Right hindlimb (tissue), 1 donor: ENCODE data around the gene CBARP.

Experiments used
- DNase-seq: peaks from one replicate; pipeline ENCODE4 v3.0.0-alpha.2; 2018

Gene CBARP

DNA sequence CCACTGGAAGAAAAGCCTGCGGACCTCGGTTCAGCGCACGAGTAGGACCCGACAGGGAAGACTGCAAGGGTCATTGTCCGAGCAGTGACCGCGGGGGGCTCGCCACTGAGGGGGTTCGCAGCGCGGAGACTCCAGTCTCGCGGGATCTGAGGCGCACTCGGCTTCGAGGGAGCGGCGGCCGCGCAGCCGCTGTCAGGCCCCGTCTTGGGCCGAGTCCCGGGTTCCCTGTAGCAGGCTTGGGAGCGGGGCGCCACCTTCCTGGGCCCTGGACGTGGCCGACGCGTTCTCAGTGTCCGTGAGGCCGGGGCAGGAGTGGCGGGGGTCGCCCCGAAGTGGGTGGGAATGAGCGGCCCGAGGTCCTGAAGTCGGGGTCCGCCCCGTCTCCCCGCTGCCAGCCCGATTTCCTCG is 37.1 kb upstream of the CBARP start:
- no peak for DNase-seq

DNA sequence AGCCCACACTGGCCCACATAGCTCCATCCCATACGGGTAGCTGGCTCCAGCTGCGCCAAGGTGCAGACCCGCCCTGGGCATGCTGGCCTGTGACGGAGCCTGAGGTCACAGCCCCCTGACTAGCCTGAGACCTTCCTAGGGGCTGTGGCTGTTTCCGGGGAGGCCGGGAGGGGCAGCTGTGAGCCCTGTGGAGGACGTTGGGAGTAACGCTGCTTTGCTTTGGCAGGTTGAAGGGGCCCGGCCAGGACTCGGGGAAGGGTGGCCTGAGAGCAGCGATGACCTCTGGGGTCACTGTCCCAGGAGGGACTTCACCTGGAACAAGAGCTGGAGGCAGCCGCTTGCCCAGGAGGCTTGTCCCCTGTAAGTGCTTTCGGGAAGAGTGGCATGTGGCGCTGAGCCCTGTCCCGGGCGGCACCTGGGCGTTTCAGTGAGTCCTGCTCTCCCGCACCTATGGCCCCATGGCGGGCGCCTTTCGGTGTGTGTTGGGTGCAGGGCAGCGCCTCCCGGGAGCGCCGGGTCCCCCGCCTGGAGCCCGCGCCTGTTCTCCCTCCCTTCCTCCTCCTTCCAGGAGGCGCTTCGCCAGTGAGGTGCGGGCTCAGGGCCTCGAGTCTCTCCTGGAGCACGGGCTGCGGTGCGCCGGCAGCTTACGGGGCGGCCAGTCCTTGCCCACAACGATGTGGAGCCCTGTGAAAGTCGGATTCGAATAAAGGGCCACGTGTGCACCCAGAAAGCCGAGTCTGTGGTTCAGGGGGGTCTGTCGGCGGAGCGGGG is 36.5 kb upstream of the CBARP start:
- DNase-seq = no peak

DNA sequence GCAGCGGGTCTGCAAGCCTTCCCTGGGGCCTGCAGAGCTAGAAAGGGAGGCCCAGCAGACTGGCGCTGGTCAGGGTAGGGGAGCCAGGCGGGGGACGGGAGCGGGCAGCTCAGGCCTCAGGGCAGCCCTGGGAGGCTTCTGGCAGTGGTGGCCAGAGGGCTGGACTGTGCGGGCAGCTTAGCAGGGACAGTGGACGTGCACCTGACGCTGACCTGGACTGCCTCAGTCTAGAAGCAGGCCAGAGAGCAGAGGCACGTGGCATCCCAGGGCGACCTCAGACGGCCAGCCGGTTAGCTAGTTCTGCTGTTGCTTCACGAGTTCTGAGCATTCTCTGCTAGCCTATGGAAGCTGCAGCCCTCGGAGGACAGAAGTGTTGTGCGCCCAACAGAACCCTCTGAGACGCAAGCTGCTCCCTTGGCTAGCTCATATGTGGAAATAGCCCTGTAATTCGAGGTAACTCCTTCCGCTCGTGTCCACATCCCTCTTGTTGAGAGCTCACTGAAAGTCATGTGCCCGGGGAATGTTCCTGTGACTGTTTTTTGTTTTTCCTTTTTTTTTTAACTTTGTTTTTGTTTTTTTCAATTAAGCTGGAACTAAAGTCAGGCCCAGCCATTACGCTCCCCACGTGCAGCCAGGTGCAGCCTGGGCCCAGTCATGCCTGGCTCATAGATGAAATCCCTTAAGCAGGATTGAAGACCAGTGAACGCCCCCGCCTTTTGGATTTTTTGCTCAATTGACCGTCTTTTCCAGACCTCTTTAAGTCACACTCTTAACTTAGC is 35.6 kb upstream of the CBARP start:
- no peak for DNase-seq

DNA sequence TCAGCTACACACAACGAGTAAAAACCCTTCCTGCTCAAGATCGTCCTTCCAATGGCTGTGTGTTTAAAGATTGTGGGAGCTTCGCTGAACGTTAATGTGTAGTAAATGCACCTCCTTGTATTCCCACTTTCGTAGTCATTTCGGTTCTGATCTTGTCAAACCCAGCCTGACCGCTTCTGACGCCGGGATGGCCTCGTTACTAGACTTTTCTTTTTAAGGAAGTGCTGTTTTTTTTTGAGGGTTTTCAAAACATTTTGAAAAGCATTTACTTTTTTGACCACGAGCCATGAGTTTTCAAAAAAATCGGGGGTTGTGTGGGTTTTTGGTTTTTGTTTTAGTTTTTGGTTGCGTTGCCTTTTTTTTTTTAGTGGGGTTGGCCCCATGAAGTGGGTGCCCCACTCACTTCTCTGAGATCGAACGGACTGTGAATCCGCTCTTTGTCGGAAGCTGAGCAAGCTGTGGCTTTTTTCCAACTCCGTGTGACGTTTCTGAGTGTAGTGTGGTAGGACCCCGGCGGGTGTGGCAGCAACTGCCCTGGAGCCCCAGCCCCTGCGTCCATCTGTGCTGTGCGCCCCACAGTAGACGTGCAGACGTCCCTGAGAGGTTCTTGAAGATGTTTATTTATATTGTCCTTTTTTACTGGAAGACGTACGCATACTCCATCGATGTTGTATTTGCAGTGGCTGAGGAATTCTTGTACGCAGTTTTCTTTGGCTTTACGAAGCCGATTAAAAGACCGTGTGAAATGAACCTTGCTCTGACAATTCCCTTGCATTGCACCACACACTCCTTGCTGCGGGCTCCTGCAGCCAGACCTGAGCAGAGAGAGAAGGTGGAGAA is 34.8 kb upstream of the CBARP start:
- no peak for DNase-seq

DNA sequence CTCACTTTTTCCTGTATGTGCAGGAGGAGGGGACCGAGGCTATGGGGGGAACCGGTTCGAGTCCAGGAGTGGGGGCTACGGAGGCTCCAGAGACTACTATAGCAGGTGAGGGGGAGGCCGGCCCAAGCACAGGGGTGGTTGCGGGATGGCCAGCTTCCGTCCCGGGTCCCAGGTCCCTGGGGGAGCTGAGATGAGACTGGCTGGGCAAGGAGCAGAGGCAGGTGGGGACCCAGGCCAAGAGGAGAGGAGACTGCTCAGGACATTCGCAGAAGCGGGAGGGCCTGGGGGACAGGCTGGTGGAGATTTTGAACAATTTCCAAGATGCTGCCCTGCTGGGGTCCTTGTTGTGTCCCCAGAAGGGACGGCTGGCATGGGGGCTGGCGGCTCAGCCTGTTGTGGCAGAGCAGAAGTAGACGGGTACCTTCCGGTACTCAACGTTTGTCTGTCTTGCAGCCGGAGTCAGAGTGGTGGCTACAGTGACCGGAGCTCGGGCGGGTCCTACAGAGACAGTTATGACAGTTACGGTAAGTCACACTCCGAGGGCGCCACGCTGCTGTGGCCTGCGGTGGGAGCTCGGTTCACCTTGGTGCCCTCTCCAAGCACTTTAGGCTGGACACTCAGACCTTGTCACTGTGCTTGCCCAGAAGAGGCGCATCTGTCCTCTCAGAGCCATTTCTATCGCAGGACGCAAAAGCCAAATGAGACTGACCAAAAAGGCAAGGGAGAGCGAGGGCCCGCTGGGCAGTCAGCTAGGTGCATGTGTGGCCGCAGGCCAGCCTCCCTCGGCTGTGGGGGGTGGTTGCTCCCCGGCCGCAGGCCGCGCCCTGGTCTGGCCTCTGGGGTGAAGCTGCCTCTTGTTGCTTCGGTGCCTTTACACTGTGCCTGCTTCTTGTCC is 34.0 kb upstream of the CBARP start:
- DNase-seq = no peak

DNA sequence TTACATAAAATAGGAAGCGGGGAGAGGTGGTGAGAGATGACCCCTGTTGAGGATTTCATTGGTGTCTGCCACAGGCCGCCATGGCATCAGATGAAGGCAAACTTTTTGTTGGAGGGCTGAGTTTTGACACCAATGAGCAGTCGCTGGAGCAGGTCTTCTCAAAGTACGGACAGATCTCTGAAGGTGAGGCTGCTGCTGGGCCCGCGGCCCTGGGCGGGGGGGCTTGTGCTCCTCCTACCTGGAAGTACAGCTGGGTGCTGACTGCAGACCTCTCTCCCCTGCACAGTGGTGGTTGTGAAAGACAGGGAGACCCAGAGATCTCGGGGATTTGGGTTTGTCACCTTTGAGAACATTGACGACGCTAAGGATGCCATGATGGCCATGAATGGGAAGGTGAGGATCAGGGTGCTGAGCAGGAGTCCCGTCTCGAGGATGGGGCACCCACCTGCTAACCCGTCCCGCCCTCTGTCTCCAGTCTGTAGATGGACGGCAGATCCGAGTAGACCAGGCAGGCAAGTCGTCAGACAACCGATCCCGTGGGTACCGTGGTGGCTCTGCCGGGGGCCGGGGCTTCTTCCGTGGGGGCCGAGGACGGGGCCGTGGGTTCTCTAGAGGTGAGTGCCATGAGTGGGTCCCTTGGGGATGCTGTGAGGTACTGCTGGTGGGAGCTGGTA is 33.2 kb upstream of the CBARP start:
- no peak for DNase-seq

DNA sequence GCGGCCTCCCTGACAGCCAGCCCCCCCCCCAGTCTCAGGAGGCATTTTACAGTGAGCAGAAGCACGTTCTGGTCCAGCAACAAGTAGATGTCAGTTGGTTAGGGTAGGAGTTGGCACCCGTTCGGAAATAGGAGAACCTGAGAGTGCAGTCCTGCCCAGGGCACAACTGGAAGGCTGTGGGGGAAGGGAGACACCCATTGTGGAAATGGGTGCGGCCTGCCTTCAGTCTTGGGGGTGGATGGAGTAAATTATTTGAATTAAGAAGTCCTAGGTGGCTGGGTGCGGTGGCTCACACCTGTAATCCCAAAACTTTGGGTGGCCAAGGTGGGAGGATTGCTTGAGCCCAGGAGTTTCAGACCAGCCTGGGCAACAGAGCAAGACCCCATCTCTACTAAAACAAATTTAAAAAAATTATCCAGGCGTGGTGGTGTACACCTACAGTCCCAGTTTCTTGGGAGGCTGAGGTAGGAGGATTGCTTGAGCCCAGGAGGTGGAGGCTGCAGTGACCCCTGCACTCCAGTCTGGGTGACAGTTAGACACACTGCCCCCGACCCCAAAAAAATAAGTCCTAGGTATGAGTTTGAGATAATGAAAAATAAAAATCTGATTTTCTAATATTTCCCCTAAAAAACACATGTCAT is 32.5 kb upstream of the CBARP start:
- DNase-seq = no peak

DNA sequence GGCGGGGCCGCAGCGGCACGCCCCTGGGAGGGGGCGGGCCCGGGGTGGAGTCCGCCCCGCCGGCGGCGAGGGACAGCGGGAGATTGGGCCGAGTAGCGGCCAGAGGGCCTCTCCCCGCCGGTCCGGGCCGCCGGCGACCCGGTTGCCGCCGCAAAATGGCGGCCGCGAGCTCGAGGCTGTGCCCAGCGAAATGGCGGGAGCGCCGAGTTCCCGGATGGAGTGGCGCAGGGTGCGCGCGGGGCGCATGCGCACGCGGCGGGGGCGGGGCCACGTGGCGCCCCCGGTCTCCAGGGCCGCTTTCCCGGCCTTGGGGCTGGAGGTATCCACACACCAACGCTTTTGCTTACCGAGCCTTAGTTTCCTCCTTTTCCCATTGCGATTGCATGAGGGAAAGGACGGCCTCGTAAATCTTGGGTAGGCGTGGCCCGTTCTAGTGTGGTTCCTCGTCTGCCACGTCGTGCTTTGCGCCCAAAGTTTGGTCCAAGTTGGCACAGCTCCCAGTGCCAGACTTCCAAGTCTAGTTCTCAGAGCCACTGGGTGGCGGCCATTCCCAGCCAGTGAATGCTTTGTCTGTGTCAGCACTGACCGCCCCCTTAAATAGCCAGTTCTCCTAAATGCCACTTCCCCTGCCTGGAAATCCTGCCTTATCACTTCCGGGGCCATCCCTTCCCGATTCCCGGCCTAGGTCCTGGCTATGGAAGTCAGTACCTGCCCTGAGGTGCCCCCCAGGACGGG is 31.8 kb upstream of the CBARP start:
- peak; percentile 92 for DNase-seq

DNA sequence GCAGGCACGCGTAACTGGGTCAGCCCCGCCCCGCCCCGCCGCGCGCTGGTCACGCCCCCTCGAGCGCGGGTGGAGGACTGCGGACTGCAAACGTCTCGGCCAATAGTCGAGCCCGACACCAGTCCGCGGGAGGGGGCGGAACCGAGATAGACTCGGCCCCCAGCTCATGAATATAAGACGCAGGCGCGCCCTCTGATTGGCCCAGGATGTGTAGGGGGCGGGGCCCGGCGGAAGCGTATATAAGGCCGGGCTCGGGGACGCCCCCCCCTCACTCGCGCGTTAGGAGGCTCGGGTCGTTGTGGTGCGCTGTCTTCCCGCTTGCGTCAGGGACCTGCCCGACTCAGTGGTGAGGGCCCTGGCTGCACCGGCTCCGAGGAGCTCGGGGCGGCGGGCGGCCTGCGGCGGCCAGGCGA is 31.3 kb upstream of the CBARP start, which contains the start of gene CIRBP:
Gene CIRBP (plus strand): TSS at position 268 of the 413 bp plus-strand sequence. CDS start 1,602 bp downstream, outside the sequence.
- DNase-seq = peak; percentile 99

DNA sequence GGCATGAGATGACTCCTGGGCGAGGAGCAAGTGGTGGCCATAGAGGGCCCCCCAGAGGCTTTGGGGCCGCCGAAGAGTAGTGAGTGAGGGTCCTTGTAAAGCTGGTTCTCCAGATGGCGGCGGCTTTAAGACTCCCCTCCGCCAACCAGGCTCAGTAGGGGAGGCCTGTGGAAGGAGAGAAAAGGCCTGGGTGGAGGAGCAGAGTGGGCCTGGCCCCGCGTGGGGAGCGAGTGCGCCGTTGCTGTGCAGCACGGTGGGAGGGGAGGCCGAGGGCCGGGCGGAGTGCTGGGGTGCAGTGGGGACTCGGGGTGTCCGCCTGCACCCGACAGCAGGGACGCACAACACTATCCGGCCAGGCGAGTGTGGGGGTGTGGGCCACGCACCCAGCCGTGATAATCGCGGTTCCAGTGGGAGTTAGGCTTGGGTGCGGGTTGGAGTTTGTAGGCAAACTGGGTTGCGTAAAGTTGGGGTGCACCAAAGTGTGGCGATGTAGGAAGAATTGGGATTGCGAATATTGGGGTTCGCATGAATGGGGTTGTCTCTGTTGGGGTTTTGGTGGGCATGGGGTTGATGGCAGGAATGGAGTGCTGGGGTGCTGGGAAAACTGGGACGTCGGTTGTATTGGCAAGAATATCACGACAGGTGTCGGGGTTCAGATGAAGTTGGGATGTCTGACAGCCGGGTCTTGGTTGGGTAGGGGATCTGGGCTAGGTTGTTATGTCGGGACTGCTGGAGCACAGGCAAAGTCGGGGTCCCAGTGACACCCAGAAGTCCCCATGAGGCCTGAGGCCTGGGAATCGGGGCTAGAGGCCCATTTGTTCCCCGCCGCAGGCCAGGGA is 30.6 kb upstream of the CBARP start:
- no peak for DNase-seq

DNA sequence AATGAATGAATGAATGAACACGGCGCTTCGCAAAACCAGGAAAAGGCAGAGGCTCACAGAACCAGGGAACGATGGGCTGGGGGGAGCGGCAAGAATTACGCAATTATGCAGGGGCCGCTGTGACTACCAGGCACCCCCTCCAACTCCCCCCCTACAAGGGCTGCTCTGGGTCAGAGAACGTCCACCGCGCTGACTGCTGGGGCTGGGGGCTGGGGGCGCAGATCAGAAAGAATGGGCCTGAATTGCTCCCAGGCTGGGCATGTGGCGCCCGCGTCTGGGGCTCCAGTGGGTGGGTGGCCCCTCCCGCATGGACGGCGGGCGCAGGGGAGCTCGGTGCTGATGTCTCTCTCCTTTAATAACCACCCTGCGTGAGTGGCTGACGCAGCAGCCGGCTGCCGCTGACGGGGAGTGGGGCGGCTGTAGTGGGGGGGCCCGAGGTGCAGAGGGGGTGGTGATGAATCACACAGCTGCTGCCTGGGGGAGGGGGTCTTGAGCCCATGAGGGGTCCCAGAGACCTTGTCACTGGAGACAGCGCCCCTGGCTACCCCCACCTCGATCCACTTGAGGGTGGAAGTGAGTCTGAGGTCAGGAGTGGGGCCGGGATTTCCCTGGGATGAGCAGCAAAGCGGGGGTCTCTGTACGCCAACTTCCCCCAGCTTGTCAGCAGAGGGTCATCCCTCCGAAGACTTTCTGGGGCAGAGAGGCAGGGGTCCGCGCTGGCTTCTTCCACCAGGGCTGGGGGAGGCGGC is 29.8 kb upstream of the CBARP start:
- DNase-seq = no peak

DNA sequence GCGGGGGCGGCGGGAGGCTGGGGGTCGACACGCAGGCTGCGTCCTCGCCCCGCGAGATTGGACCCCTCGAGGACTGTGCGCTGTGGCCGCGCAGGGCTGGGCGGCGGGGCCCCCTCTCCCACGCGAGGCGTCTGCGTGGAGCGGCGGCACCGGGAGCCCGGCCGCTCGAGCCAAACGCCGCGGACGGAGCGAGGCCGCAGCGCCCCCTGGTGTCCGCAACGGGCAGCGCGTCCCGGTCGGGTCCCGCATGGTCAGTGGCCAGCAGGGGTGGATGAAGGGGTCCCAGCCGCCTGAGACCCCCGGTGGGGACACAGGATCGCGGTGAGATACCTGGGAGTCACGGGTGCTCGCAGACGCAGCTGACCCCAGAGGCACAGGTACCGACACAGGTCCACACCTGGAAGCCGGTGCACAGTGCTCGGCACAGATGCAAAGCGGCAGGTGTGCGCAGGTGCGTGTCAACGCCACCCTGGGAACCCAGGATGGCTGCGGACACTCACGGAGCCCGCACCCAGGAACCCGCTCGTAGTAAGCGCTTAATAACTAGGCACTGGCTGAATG is 29.2 kb upstream of the CBARP start:
- DNase-seq = peak; percentile 84

DNA sequence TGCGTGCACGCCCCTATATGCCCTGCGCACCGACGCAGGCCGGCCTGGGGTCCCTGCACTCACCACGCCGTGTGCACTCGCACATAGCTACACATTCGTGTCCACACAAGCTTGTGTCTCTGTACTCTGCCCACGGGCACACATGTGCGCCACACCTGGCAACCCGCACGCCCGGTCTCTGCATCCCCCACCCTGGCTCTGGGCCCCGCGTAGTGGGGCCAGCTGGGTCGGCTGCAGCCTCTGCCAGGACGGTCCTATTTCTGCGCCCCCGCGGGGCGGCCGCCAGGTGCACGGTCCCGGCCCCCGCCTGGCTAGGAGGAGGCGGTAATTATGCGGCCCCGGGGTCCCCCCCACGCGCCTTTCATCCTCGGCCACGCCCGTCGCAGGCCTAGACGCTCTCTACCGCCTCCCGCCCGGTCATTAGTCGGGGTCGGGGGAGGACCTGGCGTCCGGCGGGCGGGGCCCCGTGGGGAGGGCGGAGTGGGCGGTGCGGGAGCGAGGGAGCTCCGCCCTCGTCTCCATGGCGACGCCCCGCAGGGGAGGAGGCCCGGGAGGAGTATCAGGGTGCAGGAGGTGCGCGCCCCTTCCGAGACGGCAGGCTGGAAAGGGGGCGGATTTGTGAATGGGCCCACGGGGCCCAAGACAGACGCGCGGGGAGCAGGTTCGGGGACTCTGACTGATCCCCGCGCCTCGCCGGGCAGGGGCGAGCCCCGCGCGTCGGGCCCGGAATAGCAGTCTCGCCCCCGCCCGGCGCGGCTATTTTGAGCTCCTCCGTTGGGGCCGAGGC is 28.5 kb upstream of the CBARP start:
- DNase-seq = peak; percentile 83

DNA sequence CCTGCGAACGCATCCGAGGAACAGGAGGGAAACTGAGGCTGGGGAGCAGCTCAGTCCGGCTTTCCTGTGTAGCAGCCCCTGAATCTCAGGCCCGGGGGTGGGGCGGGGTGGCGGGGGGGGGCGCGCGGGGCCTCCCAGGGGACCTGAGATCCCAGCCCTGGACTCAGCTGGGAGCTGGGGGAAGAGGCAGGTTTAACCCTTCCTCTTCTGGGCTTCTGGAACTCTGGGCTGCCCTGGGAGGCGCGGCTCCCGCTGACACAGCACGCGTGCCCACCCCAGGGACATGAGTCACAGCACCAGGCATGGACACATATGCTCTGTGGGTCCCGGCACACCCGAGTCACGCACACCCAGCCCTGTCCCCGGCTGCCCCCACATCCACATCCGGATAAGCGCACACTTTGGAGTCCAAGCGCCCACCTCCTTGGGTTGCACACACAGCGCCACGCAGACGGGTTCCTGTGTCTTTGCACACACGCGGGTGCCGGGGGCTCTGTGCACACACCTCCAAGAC is 27.9 kb upstream of the CBARP start:
- peak; percentile 72 for DNase-seq

DNA sequence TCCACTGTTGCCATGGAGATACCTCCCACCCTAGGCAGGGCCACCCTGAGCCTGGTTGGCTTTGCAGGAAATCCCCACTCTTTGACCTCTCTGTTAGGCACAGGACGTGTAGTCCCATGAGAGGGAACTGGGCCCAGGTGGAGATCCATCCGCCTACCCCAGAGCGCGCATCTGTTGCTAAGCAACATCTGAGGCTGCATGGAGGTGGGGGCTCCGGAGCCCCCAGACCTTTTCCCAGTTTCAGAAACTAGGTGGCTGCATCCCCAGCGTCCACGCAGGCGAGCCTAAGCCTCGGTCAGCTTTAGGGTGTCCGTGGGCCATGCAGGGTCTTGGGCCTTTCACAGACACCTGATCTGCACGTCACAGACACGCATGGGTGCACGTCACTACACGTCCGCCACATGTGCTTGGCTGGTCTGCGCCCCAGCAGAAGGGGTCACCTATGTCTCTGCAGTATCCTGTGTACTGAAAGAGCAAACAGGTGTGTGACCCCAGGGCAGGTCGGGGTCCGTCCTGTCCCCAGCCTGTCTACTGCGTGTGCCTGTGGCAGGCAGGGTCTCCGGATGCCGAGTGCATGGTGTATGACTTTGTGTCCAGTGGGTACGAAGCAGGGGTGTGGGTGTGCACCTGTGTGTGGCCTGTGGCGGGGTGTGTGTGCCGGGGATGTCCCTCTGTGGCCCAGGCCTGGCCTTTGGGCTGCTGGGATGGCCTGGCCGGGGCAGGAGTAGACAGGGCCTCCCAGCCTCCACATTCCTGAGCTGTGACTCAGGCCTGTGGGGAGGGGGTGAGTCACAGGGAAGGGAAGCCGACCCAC is 27.2 kb upstream of the CBARP start:
- DNase-seq = peak; percentile 81

DNA sequence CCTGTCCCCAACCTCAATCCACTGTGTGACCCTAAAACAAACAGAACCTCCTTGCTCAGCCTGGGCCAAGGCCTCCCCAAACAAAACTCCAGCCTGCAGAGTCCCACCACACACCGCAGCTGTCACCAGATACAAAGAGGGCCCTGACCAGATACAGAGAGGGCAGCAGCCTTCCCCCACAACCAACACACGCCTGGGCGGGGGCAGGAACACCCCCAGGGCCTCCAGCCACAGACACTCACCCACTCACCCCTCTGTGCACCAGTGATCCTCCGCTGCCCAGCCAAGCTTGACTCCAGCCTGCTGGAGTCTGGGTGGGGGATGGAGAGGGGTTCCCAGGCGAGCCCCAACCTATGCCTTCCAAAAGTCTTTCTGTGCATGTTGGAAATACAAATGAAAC is 25.4 kb upstream of the CBARP start:
- no peak for DNase-seq
